Prostate gland (tissue), 2 donors: Measurements from ENCODE around the gene SCUBE1. TPM values are rescaled to one million over a fixed set of nuclear protein-coding genes. Genes with fewer than 3 reads are reported as not detected.

Source experiments
- DNase-seq: peaks from one replicate; pipeline ENCODE4 v3.0.0-alpha.2; 2019; ENCODE audit warnings: low spot score
- H3K27ac ChIP-seq, 2 donors: fragments of 200-600 bp; sonication (generic); 2 replicates each; pipeline ENCODE4 v1.5.1; 2017 to 2019
- H3K27me3 ChIP-seq: fragments of 200-600 bp; sonication (generic); replicated peaks from 2 replicates; pipeline ENCODE4 v1.5.1; 2019; ENCODE audit not compliant: insufficient read depth
- H3K36me3 ChIP-seq, 2 donors: fragments of 200-600 bp; sonication (generic); 1 replicate in 1 of 2; 2 replicates in 1 of 2; pipeline versions ENCODE4 v1.5.1 to v1.8.1; 2017 to 2019
- H3K4me1 ChIP-seq: fragments of 200-600 bp; sonication (generic); replicated peaks from 2 replicates; pipeline ENCODE4 v1.5.1; 2019
- H3K4me3 ChIP-seq, 2 donors: fragments of 200-600 bp; sonication (generic); 2 replicates each; pipeline ENCODE4 v1.5.1; 2017 to 2019
- H3K9me3 ChIP-seq: fragments of 200-600 bp; sonication (generic); 2 replicates; pipeline ENCODE4 v1.5.1; 2017
- CTCF ChIP-seq, 4 experiments: fragments of 200-600 bp in 2 of 4; fragments of 450-650 bp in 2 of 4; sonication (generic) in 2 of 4; IDR thresholded peaks; 1 replicate in 3 of 4; 2 replicates in 1 of 4; pipeline ENCODE4 v1.5.1; 2016 to 2019; ENCODE audit warnings: antibody characterized with exemption in 4 of 4, mild to moderate bottlenecking in 2 of 4, moderate library complexity in 2 of 4
- POLR2A ChIP-seq: fragments of 450-650 bp; IDR thresholded peaks from one replicate; pipeline ENCODE4 v1.6.1; 2016; ENCODE audit warnings: antibody characterized with exemption, mild to moderate bottlenecking
- POLR2AphosphoS5 ChIP-seq: sonication (generic); formaldehyde crosslinking; IDR thresholded peaks from one replicate; pipeline ENCODE4 v1.6.1; 2017; ENCODE audit warnings: antibody characterized with exemption
- WGBS: methylation state at CpG from one replicate; pipeline ENCODE4 v1.1.5; 2018; 5-methylcytosine and 5-hydroxymethylcytosine counted together
- intact Hi-C: fragments of 100-400 bp; cut with DNase I; formaldehyde crosslinking; loops from one replicate; pipeline ENCODE4 v1.14.2; 2022
- total RNA-seq, 2 donors: library from RNA; depleted of rRNA; stranded (reverse); fragments of >200 nt; gene quantifications; one replicate each; pipeline ENCODE4 v1.1.0, GENCODE V29; 2016

SCUBE1 gene
- total RNA-seq, 2 donors from 2014 or later: 0.68 to 23.5 TPM

GRCh38 chr22:43277987-43278601, 65.1 kb downstream of the SCUBE1 start:
- Histone ChIP-seq H3K27me3 (no peaks in the 10 kb centered on the region), H3K4me1 (no peaks in the 10 kb centered on the region), H3K9me3 (no peaks in the 10 kb centered on the region), H3K4me3 (no peak overlapping the region), H3K27ac (no peak overlapping the region), H3K36me3 (no peaks in the 10 kb centered on the region)
- no peak for DNase-seq
- TF ChIP-seq POLR2A (no peak), POLR2AphosphoS5 (no peak), CTCF (IDR thresholded peaks at IDR 0.05) (no peak)
- WGBS: 49% methylated on average over 11 of the region's 13 CpGs
- intact Hi-C loops: no loop called here

GRCh38 chr22:43277091-43277490, 66.1 kb downstream of the SCUBE1 start:
- intact Hi-C loops: no loop called here
- DNase-seq: no peak
- H3K27ac ChIP-seq: no peak overlapping the region

GRCh38 chr22:43276321-43276720, 66.9 kb downstream of the SCUBE1 start:
- H3K4me3 ChIP-seq: no peak overlapping the region
- no peak overlapping the region for H3K27ac ChIP-seq
- no peaks in the 10 kb centered on the region for H3K4me1 ChIP-seq
- no peaks in the 10 kb centered on the region for H3K27me3 ChIP-seq
- no peak for DNase-seq
- WGBS: 84% methylated on average over 11 of the region's 12 CpGs
- no peaks in the 10 kb centered on the region for H3K36me3 ChIP-seq
- TF ChIP-seq POLR2AphosphoS5 (no peak), POLR2A (no peak), CTCF (IDR thresholded peaks at IDR 0.05) (no peak)
- intact Hi-C loops: no loop called here
- H3K9me3 ChIP-seq: no peaks in the 10 kb centered on the region

More at GRCh38 chr22:43277091-43277490, 66.1 kb downstream of the SCUBE1 start:
- WGBS: 97% methylated on average over 10 of the region's 10 CpGs
- H3K36me3 ChIP-seq: no peaks in the 10 kb centered on the region
- no peaks in the 10 kb centered on the region for H3K4me1 ChIP-seq
- H3K9me3 ChIP-seq: no peaks in the 10 kb centered on the region
- no peaks in the 10 kb centered on the region for H3K27me3 ChIP-seq
- TF ChIP-seq POLR2A (no peak), CTCF (IDR thresholded peaks at IDR 0.05) (no peak), POLR2AphosphoS5 (no peak)
- H3K4me3 ChIP-seq: no peak overlapping the region

- no peaks in the 10 kb centered on the region for H3K9me3 ChIP-seq
- intact Hi-C loops: no loop called here
- WGBS: 81% methylated on average over 19 of the region's 19 CpGs
- H3K27me3 ChIP-seq: no peaks in the 10 kb centered on the region
- no peaks in the 10 kb centered on the region for H3K36me3 ChIP-seq
- H3K4me3 ChIP-seq: no peak overlapping the region
- no peaks in the 10 kb centered on the region for H3K4me1 ChIP-seq
- no peak for DNase-seq
- TF ChIP-seq POLR2A: no peak
- TF ChIP-seq CTCF (IDR thresholded peaks at IDR 0.05): no peak
- TF ChIP-seq POLR2AphosphoS5: no peak
- H3K27ac ChIP-seq: no peak overlapping the region
These were observed 67.4 kb downstream of the SCUBE1 start for GRCh38 chr22:43275545-43276317.
